ENCODE data around the gene PRPH2. TPM values are rescaled to one million over a fixed set of nuclear protein-coding genes. Genes with fewer than 3 reads are reported as not detected.

PRPH2 gene
- total and polyA plus RNA-seq, 2 experiments from 2014 or later: not detected

- Histone ChIP-seq H3K4me2 (no peak overlapping the region), H3K27ac (no peak overlapping the region), H2AFZ (no peak overlapping the region)
Measured at GRCh38 chr6:42692137-42692911, 30.1 kb downstream of the PRPH2 start.

GRCh38 chr6:42690872-42691271, 31.5 kb downstream of the PRPH2 start:
- Histone ChIP-seq H3K27ac (no peak overlapping the region), H3K4me1 (ENCODE audit: insufficient read depth) (no peaks in the 10 kb centered on the region), H4K20me1 (ENCODE audit: insufficient read depth, poor library complexity, severe bottlenecking) (no peaks in the 10 kb centered on the region), H3K4me3 (no peak overlapping the region), H3K9me2 (replicated peaks; ENCODE audit: insufficient read depth) (no peaks in the 10 kb centered on the region), H3K27me3 (no peaks in the 10 kb centered on the region), H2AFZ (no peak overlapping the region), H3K79me2 (no peaks in the 10 kb centered on the region), H3K36me3 (replicated peaks; ENCODE audit: insufficient read depth, low read depth) (peaks cover 6% of the 10 kb centered on the region), H3K4me2 (no peak overlapping the region), H3K9me3 (ENCODE audit: low read depth) (no peaks in the 10 kb centered on the region)
- TF ChIP-seq CTCF (IDR thresholded peaks at IDR 0.05; ENCODE audit: poor library complexity): no peak
- TF ChIP-seq EZH2phosphoT487 (IDR thresholded peaks at IDR 0.05; ENCODE audit: low read depth, severe bottlenecking, unreplicated experiment): no peak
- no peak for TF ChIP-seq EZH2 (IDR thresholded peaks at IDR 0.05; ENCODE audit: borderline replicate concordance)
- 90% methylated on average over 2 of the region's 2 CpGs for WGBS (ENCODE audit: low lambda C conversion rate, missing lambda C conversion rate)
- DNase-seq (ENCODE audit: low spot score): no peak

More at GRCh38 chr6:42692137-42692911, 30.1 kb downstream of the PRPH2 start:
- WGBS (ENCODE audit: low lambda C conversion rate, missing lambda C conversion rate): 90% methylated on average over 4 of the region's 4 CpGs
- H4K20me1 ChIP-seq (ENCODE audit: insufficient read depth, poor library complexity, severe bottlenecking): no peaks in the 10 kb centered on the region
- TF ChIP-seq EZH2phosphoT487 (IDR thresholded peaks at IDR 0.05; ENCODE audit: low read depth, severe bottlenecking, unreplicated experiment): no peak
- no peak for TF ChIP-seq EZH2 (IDR thresholded peaks at IDR 0.05; ENCODE audit: borderline replicate concordance)
- no peak for TF ChIP-seq CTCF (IDR thresholded peaks at IDR 0.05; ENCODE audit: poor library complexity)
- no peaks in the 10 kb centered on the region for H3K27me3 ChIP-seq
- H3K9me3 ChIP-seq (ENCODE audit: low read depth): no peaks in the 10 kb centered on the region
- no peak for DNase-seq (ENCODE audit: low spot score)
- H3K9me2 ChIP-seq (replicated peaks; ENCODE audit: insufficient read depth): no peaks in the 10 kb centered on the region
- H3K4me3 ChIP-seq: no peak overlapping the region
- H3K4me1 ChIP-seq (ENCODE audit: insufficient read depth): no peaks in the 10 kb centered on the region
- H3K36me3 ChIP-seq (replicated peaks; ENCODE audit: insufficient read depth, low read depth): peaks cover 6% of the 10 kb centered on the region
- no peaks in the 10 kb centered on the region for H3K79me2 ChIP-seq

GRCh38 chr6:42690151-42690702, 32.2 kb downstream of the PRPH2 start:
- Histone ChIP-seq H3K9me3 (ENCODE audit: low read depth) (no peaks in the 10 kb centered on the region), H3K36me3 (replicated peaks; ENCODE audit: insufficient read depth, low read depth) (peaks cover 6% of the 10 kb centered on the region), H3K4me2 (no peak overlapping the region), H3K4me3 (no peak overlapping the region), H3K79me2 (no peaks in the 10 kb centered on the region), H3K9me2 (replicated peaks; ENCODE audit: insufficient read depth) (no peaks in the 10 kb centered on the region), H2AFZ (no peak overlapping the region), H4K20me1 (ENCODE audit: insufficient read depth, poor library complexity, severe bottlenecking) (no peaks in the 10 kb centered on the region), H3K27me3 (no peaks in the 10 kb centered on the region), H3K4me1 (ENCODE audit: insufficient read depth) (no peaks in the 10 kb centered on the region), H3K27ac (no peak overlapping the region)
- WGBS (ENCODE audit: low lambda C conversion rate, missing lambda C conversion rate): 99% methylated on average over 5 of the region's 5 CpGs
- TF ChIP-seq EZH2 (IDR thresholded peaks at IDR 0.05; ENCODE audit: borderline replicate concordance): no peak
- no peak for TF ChIP-seq EZH2phosphoT487 (IDR thresholded peaks at IDR 0.05; ENCODE audit: low read depth, severe bottlenecking, unreplicated experiment)
- TF ChIP-seq CTCF (IDR thresholded peaks at IDR 0.05; ENCODE audit: poor library complexity): no peak
- no peak for DNase-seq (ENCODE audit: low spot score)
